GM18867 (cell line): ENCODE measurements around the gene EPHB2.
"Not testable (repeated sequence)": the region's sequence is repeated elsewhere in the genome, so short reads cannot be mapped to it uniquely, and the experiment has no call there.

Source experiments
- ATAC-seq: cut with Tn5 transposase; IDR thresholded peaks from one replicate; pipeline ENCODE4 v1.9.1; 2021; ENCODE audit warnings: mild to moderate bottlenecking, moderate library complexity; ENCODE audit not compliant: unreplicated experiment

EPHB2 gene

DNA sequence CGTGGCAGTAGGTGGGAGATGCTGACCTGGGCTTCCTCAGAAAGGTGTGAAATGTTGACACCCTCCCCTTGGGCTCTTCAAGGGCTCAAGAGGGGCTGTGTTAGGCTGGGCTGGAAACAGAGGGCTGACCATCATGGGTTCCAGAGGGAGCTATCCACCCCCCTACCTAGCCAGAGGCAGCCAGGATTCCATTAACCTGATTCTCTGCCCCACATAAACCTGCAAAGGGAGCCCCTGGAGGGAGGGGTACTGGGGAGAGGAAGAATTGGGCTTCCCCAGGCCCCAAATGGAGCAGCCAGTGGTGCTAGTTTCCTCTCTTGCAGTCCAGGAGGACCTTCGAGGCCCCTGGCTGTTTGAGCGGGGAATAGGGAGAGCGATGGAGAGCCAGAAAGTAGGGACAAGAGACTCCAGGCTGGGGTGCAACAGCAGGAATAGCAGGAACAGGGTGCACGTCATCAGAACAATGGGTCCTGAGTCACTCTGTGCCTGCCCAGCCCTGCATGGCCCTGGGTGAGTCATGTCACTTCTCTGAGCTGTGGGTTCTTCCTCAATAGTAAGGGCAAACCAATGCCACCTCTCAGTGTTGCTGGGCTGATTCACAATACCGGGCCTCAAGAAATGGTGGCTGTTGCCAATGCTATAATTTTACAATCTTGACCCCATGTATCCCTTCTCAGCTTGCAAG, 121.2 kb downstream of the EPHB2 start:
- ATAC-seq = no peak

DNA sequence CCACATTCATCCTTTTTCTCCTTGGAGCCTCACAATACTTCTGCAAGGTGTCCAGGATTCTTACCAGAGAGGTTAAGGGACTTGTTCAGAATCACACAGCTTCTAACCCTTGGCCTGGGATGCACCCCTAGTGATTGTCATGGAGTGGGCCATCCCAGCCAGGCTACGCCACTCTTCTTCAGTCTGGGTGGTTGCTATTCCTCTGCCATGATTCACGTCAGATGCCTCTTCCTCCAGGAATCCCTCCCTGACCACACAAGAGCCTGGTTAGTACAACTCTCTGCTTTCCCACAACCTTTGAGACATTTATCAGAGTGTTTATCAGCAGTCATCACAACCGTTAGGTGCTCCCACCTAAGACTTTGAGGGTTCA, 121.8 kb downstream of the EPHB2 start:
- no peak for ATAC-seq

DNA sequence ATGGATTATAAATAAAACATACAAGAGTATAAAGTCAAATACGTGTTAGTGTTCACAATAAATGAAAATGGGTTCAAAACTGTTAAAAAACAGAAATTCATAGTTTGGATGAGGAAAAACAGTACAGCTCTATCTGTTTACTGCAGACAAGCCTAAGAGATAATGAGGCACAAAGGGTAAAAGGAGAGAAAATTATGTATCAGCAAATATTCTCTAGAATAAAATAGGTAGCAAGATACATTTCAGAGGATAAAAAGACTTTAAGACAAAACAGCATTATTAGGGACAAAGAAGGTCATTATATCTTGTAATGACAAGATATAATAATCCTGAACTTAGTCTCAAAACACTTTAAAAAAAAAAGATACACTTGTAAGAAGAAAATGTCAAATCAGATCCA, 123.1 kb downstream of the EPHB2 start:
- ATAC-seq = no peak

DNA sequence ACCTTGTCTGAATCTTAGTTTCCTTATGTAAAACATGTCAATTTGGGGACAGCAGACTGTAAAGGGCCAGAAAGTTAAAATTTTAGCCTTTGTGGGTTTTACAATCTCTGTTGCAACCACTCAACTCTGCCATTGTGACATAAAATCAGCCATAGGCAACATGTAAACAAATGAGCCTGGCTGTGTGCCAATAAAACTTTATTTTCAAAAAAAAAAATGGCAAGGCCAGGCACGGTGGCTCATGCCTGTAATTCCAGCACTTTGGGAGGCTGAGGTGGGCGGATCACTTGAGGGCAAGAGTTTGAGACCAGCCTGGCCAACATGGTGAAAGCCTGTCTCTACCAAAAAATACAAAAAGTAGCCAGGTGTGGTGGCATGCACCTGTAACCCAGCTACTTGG, 123.8 kb downstream of the EPHB2 start:
- ATAC-seq = not testable (repeated sequence)

DNA sequence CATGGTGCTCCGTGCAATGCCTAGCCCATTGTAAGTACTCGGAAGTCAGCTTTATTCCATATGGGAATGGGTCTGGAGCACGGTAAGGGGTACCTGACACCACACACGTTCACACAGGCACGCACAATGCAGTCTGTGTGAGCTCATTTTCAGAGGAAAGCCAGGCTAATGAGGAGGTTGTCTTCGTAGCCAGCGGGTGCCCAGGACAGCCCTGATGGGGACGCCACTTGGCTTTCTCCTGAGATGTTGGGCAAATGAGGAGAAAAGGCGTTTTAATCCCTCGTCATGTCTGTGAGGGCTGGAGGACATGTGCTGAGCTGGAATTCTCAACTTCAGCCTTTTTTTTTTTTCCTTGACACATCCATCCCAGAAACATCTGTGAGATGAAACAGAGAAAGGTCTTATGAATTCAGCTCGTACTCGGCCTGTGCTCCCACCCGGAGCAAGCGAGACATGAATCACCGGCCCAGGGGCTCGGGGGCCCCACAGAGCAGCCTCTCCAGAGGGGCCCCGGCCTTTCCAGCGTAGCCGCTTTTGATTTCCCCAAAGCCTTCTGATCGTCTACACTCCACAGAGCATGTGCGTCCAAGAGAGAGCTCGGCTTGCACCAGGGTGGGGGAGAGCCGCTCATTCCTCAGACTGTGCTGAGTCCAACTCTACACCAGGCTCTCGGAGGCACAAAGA, 125.1 kb downstream of the EPHB2 start:
- no peak for ATAC-seq

DNA sequence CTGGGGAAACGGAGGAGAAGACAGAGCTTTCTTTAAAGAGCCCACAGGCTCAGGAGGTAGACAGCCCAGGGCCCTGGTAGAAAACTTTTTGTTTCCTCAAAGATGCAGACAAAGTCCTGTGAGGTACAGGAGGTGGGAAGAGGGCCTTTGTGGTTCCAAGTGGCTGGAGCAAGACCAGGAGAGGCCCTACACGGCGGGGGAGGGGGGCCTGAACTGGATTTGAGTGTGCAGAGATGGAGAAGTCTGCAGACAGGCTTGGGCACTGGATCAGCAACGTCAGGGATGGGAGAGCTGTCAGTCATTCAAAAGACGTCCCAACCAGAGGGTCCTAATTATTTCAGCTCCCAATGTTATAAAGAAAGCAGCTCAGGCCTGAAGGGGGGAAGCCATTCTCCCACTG, 126.2 kb downstream of the EPHB2 start:
- ATAC-seq = no peak

DNA sequence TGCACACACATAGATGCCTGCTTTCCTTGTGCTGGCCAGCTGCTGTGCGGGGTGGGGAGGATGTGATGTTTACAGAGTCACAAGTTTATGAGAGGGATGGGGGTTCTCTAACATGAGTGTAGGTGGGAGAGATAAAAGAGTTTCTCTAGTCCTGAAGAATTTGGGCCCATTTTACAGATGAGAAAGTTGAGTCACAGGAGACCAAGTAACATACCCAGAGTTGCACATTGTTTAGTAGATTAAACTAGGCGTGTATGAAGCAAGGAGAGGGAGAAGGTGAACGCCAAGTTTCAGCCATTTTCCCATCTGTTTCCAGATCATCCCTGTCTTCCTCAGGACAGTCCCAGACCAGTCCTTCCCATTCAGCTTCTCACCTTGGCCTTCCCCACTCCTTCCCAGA, 126.7 kb downstream of the EPHB2 start:
- ATAC-seq = no peak

DNA sequence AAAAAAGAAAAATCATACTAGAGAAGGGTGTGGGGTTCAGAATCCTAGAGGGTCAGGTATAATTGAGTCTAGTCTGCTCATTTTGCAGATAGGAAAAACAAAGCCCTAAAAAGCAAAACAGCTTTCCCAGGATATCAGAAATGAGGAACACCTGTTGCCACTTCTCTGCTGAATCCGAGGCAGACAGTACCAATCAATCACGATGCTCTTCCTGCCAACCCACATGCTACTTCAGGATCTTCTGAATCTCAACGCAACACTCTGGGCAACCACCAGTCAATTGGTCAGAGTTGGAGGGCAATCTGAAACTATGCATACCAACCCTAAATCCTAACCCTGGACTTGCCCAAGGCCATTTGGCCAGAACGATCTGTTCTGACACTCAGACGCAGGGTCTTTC, 128.3 kb downstream of the EPHB2 start:
- ATAC-seq = no peak

DNA sequence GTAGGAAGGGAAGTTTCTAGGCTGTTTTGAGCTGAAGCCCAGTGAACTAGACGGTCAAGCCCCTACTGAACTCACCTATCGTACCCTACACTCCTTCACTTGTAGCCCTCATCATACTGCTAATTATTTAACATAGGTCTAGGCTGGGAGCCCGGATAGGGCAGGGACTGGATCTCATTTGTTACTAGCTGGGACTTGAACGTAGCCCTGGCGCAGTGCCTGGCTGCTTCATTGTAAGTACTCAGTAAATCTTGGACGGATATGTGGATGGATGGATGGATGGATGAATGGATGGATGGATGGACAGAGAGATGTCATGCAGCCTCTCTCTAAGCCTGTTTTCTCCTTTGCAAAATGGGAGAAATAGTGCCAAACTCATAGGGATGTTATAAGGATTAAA, 129.2 kb downstream of the EPHB2 start:
- no peak for ATAC-seq

DNA sequence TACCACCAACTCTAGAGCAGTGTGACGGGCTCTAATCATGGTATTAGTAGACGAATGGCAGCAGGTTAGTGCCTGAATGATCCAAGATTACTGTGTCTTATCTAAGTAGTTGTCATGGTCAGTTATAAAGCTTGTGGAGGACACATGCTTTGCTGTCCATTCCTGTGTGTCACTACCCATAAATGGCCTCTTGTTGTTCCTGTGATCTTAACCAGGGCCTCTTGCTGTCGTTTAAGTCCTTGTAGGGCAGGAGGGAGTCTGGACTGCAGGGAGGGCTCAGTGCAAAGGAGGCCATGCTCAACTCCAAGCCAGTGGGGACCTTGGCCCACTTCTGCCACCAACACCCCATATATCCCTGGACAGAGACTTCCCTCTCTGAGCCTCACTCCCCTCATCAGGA, 130.5 kb downstream of the EPHB2 start:
- ATAC-seq = no peak

DNA sequence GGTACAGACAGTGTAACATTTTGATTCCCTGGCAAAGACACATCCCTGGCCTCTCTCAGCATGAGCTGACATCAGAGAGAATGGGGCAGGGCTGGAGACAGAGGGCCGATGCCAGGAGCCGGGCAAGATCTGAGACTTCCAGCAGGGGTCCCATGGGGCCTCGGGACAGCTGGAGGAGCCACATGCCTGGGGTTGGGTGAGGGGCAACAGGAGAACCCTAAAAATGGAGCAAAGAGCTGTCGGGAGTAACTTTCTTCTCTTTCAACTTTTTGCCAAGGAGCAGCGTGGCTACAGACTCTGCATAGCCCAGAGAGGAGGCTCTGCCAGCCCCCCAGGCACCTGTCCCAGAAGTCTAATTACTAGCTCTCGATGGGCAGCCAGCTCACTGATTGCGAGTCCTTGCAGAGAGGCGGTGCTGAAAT, 131.2 kb downstream of the EPHB2 start:
- ATAC-seq = no peak

DNA sequence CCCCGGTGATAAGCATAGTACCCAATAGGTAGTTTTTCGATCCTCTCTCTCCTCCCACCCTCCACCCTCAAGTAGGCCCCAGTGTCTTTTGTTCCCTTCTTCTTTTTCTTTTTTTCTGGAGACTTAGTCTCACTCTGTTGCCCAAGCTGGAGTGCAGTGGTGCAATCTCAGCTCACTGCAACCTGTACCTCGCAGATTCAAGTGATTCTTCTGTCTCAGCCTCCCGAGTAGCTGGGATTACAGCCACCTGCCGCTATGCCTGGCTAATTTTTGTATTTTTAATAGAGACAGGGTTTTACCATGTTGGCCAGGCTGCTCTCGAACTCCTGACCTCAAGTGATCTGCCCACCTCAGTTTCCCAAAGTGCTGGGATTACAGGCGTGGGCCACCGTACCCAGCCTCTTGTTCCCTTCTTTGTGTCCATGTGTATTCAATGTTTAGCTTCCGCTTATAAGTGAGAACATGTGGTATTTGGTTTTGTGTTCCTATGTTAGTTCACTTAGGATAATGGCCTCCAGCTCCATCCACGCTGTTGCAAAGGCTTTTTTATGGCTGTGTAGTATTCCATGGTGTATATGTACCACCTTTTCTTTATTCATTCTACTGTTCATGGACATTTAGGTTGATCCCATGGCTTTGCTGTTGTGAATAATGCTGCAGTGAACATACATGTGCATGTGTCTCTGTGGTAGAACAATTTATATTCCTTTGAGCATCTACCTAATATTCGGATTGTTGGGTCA, 133.0 kb downstream of the EPHB2 start:
- not testable (repeated sequence) for ATAC-seq

DNA sequence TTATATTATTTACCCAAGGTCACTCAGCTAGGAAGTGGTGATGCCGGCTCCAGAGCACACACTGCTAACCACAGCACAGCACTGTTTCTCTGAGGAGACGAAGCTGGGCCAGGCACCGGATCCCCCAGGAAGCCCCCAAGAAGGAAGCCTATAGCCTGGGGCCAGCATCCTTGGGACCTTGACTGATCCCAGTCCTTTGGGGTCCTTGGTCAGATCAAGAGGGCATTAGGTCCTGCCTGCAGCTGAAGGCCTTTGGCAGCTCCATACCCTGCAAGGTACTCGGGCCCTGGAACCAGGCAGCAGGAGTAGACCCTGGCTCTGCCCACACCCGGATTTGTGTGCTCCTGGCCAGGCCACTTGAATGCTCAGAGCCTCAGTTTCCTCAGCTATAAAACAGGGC, 134.0 kb downstream of the EPHB2 start:
- ATAC-seq = no peak

DNA sequence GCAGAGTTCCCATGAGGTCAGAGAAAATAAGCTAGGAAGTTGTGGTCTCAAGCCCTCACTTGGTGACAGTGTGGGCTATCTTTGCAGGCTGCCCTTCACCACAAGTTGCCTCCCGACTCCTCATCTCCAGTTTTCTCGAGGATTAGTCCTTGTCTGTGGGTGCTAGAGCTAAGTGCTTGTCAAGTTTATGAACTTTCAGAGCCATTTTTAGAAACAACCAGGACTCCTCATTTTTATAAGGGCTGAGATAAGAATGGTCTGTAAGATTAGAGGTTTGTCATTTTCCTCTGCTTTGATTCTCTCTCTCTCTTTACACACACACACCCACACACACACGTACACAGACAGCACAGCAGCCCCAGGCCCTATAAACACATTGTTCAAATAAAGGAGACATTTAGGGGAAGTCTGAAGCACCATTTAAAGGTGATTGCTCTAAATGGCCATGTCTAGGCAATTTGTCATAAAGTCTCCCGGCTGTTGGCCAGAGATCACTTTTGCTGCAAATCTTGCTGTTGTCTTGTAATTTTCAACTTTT, 134.8 kb downstream of the EPHB2 start:
- ATAC-seq = no peak

DNA sequence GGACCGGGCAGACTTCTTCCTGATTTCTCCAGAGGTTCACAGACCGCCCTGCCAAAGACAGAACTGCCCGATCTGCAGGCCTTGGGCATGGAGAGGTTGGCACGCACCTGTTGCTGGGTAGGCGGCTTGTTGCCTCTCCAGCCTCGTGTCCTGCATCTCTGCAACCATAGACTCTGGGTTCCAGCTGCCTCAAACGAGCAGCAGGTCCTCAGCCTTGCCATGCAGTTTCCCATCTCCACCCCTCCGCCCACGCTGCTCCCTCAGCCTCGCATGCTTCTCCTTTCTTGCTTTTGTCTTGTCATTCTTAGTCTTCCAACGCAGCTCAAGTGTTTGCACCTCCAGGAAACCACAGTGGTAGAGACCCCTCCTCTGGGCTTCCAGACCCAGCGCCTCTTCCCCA, 135.8 kb downstream of the EPHB2 start:
- ATAC-seq = no peak

DNA sequence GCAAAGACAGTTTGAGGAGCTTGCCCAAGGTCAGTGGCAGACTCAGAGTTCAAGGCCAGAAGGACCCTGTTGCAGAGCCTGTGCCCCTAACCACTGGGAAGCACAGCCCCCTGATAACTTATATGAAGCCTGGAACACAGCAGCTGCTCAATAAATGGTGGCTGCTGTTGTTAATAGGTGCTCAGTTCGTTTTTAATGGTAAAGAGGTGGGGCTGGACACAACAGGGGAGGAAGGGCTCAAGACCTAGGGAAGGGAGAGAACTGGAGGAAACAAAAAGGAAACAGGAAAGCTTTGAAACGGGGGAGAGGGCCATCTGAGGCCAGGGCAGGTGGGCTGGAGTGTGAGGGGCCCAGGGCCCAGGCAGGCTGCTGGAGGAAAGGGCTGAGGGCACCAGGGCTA, 136.6 kb downstream of the EPHB2 start:
- no peak for ATAC-seq

DNA sequence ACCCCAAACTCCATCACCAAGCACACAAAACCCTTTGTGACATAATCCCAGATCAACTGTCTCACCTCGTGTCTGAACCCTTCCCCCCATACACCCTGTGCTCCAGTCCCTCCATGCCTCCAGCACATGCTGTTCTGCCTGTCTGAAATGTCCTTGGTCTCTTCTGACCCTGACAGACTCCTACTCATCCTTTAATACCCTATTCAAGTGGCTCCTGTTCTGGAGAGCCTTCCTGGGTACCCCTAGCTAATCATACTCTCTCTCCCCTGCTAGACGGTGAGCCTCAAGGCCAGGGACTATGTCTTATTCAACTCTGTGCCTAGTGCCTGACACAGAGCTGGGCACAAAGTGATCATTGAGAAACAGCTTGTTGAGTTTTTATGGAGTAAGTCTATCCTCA, 137.1 kb downstream of the EPHB2 start:
- no peak for ATAC-seq

DNA sequence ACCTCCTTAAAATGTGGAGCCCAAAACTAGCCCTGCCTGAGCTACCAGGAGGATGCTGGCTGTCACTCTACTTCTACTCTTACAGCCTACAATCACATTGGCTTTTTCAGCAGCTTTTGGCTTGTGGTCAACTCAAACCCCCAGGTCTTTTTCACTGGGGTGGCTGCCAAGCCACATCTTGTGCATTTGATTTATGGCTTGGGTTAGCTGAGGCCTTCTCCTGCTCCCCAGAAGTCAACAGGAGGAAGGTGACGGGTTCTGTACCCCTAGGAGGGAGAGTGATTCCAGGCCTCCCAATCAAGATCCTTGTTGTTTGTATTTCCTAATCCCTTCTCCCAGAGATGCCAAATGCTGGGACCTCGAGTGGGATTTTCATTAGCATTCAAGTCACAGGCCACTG, 137.8 kb downstream of the EPHB2 start:
- no peak for ATAC-seq

DNA sequence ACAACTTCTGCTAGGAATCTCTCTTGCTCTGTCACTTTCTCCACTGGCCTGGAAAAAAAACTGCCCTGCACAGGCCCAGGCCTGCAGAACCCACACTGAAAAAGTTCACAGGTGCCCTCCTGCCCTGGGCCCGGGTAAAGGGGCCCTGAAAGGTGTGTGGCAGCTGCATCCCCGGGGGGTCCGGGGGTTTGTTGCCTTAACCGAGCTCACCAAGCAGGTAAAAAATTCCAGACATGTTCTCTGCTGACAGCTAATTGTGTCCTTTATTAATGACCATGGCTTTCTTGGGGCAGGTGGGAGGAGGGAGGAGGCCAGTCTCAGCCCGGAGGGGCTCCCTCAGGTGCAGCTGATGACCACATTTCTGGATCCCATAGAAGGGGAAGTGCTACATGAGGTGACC, 139.1 kb downstream of the EPHB2 start:
- ATAC-seq = no peak

DNA sequence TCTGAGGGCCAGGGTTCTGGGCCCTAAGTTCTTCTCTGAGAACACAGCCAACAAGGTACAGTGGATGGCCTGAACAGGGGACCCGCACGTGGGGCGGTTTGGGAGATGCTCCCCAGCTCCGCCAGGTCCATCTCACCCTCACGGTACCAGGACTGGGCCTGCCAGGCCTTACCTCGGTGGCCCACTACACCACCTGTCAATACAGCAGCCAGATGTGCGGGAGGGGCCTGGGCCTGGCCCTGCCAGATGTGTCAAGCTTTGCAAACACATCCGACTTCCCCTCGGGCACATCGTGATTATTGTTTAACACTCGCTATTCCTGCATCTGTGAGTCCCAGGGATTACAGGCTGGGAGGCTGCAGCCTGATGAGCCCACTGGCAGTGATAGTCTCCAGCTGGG, 139.6 kb downstream of the EPHB2 start:
- no peak for ATAC-seq

DNA sequence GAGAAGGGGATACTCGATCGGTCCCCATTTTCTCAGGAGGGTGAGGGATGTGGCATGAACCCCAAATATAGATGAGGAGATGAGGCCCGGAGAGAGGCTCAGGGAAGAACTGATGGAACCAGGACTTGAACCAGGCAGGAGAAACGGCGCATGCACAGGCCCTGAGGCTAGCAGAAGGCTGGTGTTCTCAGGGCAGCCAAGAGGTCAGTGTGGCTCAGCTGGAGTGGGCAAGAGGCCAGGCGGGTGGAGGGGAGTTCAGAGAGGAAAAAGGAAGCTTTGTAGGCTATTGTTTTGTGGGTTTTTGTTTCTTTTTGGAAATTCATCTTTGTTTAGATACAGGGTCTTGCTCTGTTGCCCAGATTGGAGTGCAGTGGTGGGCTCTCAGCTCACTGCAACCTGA, 140.0 kb downstream of the EPHB2 start:
- ATAC-seq = no peak

DNA sequence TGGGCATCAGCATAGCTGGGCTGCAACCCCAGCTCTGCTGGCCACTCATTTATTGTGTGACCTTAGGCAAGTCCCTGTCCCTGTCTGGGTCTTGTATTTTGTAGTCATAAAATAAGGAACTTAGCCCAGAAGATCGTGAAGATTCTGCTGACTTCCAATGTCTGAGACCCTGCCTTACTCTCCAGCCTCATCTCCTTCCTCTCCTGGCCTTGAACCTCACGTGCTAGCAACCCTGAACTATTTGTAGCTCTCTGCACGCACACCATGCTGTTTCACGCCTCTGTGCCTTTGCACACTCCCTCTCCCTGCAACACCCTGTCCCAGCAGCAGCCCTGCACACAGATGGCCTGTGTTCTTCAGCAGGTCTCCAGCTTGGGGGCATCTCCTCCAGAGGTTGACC, 140.9 kb downstream of the EPHB2 start:
- ATAC-seq = no peak
